GM12891 (cell line): ENCODE results near the gene DUSP6. TPM values are rescaled to one million over a fixed set of nuclear protein-coding genes. Genes with fewer than 3 reads are reported as not detected.

Experiments
- DNase-seq: peaks from one replicate; pipeline ENCODE4 v3.0.0; 2011; ENCODE audit warnings: low spot score; ENCODE audit not compliant: insufficient read length
- FAIRE-seq: peaks from 2 replicates; lab custom pipeline; 2011; peaks lifted over from hg19 to GRCh38; lab: Jason Lieb, UNC
- PAX5 ChIP-seq: IDR thresholded peaks from 2 replicates; pipeline ENCODE4 v1.6.1; 2011; ENCODE audit warnings: low read length, moderate library complexity, mild to moderate bottlenecking; ENCODE audit not compliant: insufficient read depth, severe bottlenecking
- POLR2A ChIP-seq: IDR thresholded peaks from 2 replicates; pipeline ENCODE4 v1.6.1; 2011; ENCODE audit warnings: low read depth, low read length, control low read depth
- POLR2AphosphoS5 ChIP-seq: IDR thresholded peaks from 2 replicates; pipeline ENCODE4 v1.6.1; 2011; ENCODE audit warnings: low read depth, low read length, control low read depth
- POU2F2 ChIP-seq: IDR thresholded peaks from 2 replicates; pipeline ENCODE4 v1.6.1; 2011; ENCODE audit warnings: low read depth, mild to moderate bottlenecking, control low read depth, low read length, moderate library complexity
- SPI1 ChIP-seq: IDR thresholded peaks from 2 replicates; pipeline ENCODE4 v1.6.1; 2011; ENCODE audit warnings: low read depth, low read length, control low read depth
- TAF1 ChIP-seq: IDR thresholded peaks from 2 replicates; pipeline ENCODE4 v1.6.1; 2011; ENCODE audit warnings: low read depth, low read length, control low read depth
- polyA plus RNA-seq: library from polyadenylated mRNA; unstranded; fragments of >200 nt; gene quantifications from one replicate; pipeline ENCODE4 v1.2.1, GENCODE V29; 2012; ENCODE audit warnings: low read depth, missing spikeins, inconsistent platforms; ENCODE audit not compliant: missing spikeins

Gene DUSP6, protein sequence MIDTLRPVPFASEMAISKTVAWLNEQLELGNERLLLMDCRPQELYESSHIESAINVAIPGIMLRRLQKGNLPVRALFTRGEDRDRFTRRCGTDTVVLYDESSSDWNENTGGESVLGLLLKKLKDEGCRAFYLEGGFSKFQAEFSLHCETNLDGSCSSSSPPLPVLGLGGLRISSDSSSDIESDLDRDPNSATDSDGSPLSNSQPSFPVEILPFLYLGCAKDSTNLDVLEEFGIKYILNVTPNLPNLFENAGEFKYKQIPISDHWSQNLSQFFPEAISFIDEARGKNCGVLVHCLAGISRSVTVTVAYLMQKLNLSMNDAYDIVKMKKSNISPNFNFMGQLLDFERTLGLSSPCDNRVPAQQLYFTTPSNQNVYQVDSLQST
- polyA plus RNA-seq, result 0.19 TPM

DNA sequence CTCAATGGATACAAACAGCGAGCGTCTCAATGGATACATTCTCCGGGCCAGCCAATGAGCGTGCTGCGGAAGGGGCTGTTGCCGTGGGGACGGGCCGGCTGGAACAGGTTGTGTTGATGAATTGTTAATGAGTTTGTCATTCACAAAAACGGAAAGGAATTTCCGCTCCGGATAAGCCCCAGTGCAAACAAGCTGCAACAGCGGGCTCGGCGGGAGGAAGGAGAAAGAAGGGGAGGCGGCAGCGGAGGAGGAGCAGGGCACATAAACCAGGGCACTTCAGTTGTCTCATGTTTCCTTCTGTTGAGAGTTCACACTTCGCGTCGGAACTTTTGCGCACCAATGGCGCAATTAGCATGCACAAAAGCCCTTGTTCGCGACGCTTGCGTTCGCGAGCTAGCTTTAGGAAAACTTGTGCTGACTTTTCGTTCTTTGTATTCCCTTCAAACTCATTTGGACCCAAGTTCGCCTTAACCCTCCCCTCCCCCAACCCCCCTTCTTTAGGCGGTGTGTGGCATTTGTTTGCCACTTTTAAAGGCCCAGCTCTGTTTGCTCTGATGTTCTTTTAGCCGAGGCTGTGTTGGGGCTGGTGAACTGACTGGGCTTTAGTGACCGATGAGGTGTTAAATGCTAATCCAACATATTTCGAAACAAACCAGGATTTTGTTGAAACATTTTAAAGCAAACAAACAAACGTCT lies at the start of gene DUSP6:
Gene DUSP6 (minus strand): TSS at position 10 of the 696 bp plus-strand sequence. CDS start 462 bp downstream, outside the sequence.
- DNase-seq (peak; percentile 23), FAIRE-seq (no peak)
- TF ChIP-seq TAF1 (no peak), POLR2AphosphoS5 (no peak), POLR2A (no peak), SPI1 (no peak), PAX5 (no peak), POU2F2 (peak; percentile 33; the same call in 1 of the 2 replicates)

DNA sequence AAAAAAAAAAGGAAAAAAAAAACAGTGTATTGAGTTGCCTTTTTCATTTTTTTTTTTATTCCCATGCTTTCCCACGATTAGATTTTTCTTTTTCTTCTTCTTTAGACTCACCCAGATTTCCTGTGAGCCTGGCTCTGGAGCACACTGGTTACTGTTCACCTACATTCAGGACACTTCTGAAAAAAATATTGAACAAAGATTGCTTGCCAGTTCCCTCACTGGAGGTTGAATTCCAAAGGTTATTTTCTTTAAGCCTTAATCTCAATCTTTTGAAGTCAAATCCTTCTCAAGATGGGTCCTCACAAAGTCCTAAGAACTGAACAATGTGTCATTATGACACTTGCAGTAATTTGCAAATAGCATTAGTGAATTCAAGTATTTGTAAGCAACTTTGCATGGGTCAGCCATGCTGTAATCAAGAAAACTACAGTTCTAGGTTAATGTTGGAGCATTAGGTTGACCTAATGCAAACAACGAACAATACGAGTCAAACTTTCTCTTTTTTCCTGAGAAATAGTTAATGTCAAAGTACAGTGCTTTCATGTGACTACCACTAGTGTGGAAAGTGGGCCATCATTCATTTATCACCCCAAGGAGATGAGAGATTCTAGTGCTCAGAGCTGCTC lies 49.2 kb upstream of the DUSP6 start:
- TF ChIP-seq POLR2A (no peak), POLR2AphosphoS5 (no peak), SPI1 (no peak), TAF1 (no peak)
- no peak for FAIRE-seq

DNA sequence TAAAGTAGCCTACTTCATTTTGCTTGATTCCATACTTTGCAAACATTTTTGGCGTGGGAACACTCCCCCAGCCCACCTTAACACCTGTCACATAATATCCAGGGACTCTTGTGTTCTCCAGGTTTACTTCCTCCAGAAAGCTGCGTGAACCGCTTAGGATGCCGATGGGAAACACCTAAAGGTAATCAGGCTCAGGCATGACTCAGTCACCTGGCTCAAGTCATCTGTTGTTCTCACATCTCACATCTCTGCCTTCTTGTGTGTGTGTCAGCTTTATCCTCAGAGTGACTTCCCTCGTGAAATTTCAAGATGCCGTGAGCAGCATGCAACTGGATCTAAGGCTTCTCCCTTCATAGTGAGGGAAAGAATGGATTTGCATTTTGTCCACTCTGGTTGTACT lies 48.1 kb upstream of the DUSP6 start:
- TF ChIP-seq POLR2A, result no peak
- TF ChIP-seq TAF1, result no peak
- no peak for TF ChIP-seq POLR2AphosphoS5
- no peak for TF ChIP-seq POU2F2
- TF ChIP-seq PAX5, result no peak
- no peak for TF ChIP-seq SPI1
- DNase-seq (no peak), FAIRE-seq (no peak)

More for the DNA sequence above, 49.2 kb upstream of the DUSP6 start:
- no peak for DNase-seq

DNA sequence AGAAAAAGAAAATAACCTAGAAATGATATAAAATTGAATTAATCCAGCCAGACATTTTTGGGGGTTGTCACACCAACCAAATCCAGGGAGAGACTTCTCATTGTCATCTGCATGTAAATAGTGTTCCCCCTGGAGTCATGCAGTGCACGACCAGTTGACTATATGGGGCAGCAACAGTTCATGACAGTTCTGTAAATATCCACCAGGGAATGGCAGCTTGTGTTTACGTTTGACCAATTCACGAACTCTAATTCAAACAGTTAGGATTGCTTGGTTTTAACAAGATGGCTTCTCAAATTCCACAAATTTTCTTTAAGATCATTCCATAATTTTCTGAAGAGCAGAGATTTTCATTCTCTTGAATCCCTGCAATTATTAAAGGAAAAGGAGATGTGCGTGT lies 43.4 kb upstream of the DUSP6 start:
- DNase-seq, result no peak
- TF ChIP-seq PAX5, result no peak
- TF ChIP-seq POLR2AphosphoS5, result no peak
- TF ChIP-seq POLR2A, result no peak
- TF ChIP-seq POU2F2, result no peak
- no peak for TF ChIP-seq SPI1
- no peak for TF ChIP-seq TAF1
- FAIRE-seq, result no peak

DNA sequence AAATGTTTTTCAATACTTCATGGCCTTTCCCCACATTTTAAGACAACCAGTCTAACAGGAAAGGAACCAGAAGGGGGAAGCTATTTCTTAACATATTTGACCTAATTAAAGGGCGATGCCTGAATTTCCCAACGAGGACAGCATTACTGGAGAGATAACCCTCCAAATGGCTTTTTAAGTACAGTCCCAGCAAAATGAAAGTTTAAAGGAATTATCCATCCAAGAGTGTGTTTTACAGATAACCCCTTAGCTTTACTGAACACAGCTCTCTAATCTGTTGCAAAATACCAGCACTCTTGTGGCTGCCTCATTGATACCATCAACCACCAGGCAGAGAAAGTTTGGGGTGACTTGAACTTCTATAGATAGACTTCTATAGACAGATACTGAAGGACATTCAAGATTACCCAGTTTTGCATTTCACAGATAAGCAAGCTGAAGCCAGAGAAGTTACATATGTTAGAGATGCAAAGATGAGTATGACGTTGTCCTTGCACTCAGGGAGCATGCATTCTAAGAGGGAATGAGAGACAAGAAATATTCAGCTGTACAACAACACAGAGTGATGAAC lies 41.3 kb upstream of the DUSP6 start:
- DNase-seq, result no peak
- FAIRE-seq, result no peak
- no peak for TF ChIP-seq SPI1
- no peak for TF ChIP-seq PAX5
- no peak for TF ChIP-seq POLR2AphosphoS5
- TF ChIP-seq POLR2A, result no peak
- TF ChIP-seq TAF1, result no peak
- TF ChIP-seq POU2F2, result no peak

DNA sequence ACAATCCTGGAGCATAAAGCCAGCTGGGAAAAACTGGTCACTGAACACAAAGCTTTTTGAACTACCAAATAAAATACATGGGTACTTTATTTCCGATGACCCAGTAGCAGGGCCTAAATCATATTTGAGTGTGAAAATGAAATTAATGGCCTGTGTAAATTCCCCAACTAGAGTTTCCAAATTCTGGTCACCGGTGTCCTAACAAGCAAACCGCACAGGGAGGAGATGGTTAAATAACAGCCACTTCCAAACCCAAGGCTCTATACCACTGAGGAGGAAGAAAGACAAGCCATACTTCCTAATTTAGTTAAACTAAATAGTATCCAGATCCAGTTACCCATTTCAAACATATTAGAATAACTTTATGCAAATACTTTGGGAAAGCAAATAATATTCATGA lies 40.1 kb upstream of the DUSP6 start:
- TF ChIP-seq POLR2AphosphoS5, result no peak
- no peak for TF ChIP-seq PAX5
- no peak for TF ChIP-seq POU2F2
- no peak for TF ChIP-seq TAF1
- no peak for TF ChIP-seq SPI1
- TF ChIP-seq POLR2A, result no peak
- FAIRE-seq (no peak), DNase-seq (no peak)

DNA sequence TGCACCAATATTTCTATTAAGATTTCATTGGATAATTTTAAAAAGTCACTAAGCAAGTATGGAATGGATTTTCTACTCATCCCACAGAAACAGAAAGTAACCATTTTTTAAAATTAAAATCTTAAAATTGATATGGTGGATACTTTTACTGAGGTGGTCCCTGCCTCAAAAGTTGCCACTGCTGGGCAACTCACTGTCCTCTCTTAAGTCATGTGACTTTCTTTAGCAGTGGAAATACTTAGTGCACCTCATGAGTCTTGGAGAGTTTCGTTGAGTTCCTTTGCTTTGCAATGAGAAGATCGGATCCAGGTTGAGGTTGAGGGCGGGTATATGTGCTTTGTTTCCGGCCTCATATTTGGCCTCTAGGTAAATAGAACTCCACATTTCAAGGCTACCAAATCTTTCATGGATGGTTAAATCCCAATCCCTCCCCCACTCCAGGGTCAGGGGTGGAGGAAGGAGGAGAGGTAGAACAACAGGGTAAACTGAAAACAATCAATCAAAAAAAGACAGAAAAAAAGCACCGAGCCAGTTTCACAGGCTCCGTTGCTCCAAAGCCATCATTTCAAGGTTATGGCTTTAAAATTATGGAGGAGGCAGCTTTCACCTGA lies 39.5 kb upstream of the DUSP6 start:
- FAIRE-seq, result no peak
- no peak for DNase-seq
- TF ChIP-seq POLR2A, result no peak
- TF ChIP-seq POU2F2, result no peak
- no peak for TF ChIP-seq PAX5
- TF ChIP-seq TAF1, result no peak
- TF ChIP-seq SPI1, result no peak
- no peak for TF ChIP-seq POLR2AphosphoS5

DNA sequence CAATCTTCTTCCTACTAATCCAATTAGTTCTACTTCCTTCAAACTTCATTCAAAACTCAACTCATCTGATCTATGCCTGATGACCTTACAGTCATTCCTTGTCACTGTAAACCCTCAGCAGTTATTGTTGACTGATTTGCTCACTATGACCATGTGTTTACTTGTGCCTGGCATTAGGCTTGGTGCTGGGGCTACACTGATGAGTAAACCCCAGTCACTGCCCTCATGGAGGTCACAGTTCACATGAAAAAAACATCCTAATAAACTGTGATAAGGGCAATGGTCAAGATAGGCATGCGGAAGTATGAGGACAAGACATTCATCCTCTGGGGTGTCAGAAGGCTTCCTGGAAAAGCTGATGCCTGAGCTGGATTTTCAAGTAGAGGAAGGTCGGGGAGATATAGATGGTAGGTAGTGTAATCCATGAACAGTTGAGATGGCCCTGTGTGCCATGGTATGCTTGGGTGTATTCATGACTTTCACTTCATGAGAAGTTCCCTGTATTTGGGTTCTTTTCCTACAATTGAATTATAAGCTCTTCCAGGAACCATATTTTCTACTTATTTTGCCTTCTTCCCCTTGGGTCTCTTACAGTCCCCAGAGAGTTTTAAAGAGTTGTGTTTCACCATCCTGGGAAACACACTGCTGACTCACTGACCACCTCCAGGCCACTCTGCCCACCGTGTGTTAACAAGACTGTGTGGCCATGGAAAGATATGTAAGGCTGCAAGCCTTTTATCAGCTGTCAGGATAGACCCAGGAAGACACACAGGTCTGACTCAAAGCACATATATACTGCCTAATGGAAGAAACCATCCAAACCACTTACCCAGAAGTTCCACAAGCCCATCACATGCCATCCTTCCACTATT lies 38.7 kb upstream of the DUSP6 start:
- FAIRE-seq (no peak), DNase-seq (no peak)
- TF ChIP-seq POU2F2 (no peak), TAF1 (no peak), PAX5 (no peak), SPI1 (no peak), POLR2AphosphoS5 (no peak), POLR2A (no peak)
